GM23338 (cell line): ENCODE results near the gene UNC45A. TPM values are rescaled to one million over a fixed set of nuclear protein-coding genes. Genes with fewer than 3 reads are reported as not detected.

Experiments
- ATAC-seq: fragments of 200-7000 bp; cut with Tn5 transposase; 3 replicates; pipeline ENCODE4 v1.9.1; 2020
- DNase-seq: peaks from one replicate; pipeline ENCODE4 v3.0.0-alpha.2; 2015; ENCODE audit warnings: low spot score
- H2AFZ ChIP-seq: fragments of 200-600 bp; sonication (generic); 2 replicates; pipeline ENCODE4 v1.8.0; 2016; ENCODE audit warnings: antibody characterized with exemption, mild to moderate bottlenecking, moderate library complexity
- H3F3A ChIP-seq: fragments of 200-600 bp; sonication (generic); replicated peaks from 2 replicates; pipeline ENCODE4 v1.8.0; 2017; ENCODE audit warnings: antibody characterized with exemption, mixed run types, low read depth
- H3K27ac ChIP-seq: fragments of 200-600 bp; sonication (generic); 2 replicates; pipeline ENCODE4 v1.6.1; 2016; ENCODE audit warnings: low read depth
- H3K27me3 ChIP-seq: fragments of 200-600 bp; sonication (generic); 2 replicates; pipeline ENCODE4 v1.8.0; 2016; ENCODE audit warnings: mild to moderate bottlenecking, mixed run types, moderate library complexity; ENCODE audit not compliant: insufficient read depth
- H3K36me3 ChIP-seq: fragments of 200-600 bp; sonication (generic); 2 replicates; pipeline ENCODE4 v1.8.0; 2016; ENCODE audit warnings: mild to moderate bottlenecking; ENCODE audit not compliant: insufficient read depth
- H3K4me1 ChIP-seq: fragments of 200-600 bp; sonication (generic); 2 replicates; pipeline ENCODE4 v1.8.0; 2016; ENCODE audit warnings: mild to moderate bottlenecking, moderate library complexity; ENCODE audit not compliant: insufficient read depth
- H3K4me2 ChIP-seq: fragments of 200-600 bp; sonication (generic); 2 replicates; pipeline ENCODE4 v1.7.1; 2017; ENCODE audit warnings: mixed run types
- H3K4me3 ChIP-seq: fragments of 200-600 bp; sonication (generic); 2 replicates; pipeline ENCODE4 v1.6.1; 2016; ENCODE audit warnings: mixed run types
- H3K79me2 ChIP-seq: fragments of 200-600 bp; sonication (generic); replicated peaks from 2 replicates; pipeline ENCODE4 v1.8.0; 2017; ENCODE audit warnings: mild to moderate bottlenecking; ENCODE audit not compliant: insufficient read depth
- H3K9me2 ChIP-seq: fragments of 200-600 bp; sonication (generic); 2 replicates; pipeline ENCODE4 v1.8.0; 2017; ENCODE audit not compliant: insufficient read depth
- H4K20me1 ChIP-seq: fragments of 200-600 bp; sonication (generic); replicated peaks from 2 replicates; pipeline ENCODE4 v1.8.0; 2017; ENCODE audit warnings: mild to moderate bottlenecking; ENCODE audit not compliant: insufficient read depth
- H3K27ac Mint-ChIP-seq: 2 replicates; pipeline ENCODE4 v1.8.0; 2020; ENCODE audit warnings: inconsistent platforms, mild to moderate bottlenecking, moderate library complexity, mixed read lengths
- H3K27me3 Mint-ChIP-seq: 3 replicates; pipeline ENCODE4 v1.8.0; 2022; ENCODE audit warnings: low read depth, mild to moderate bottlenecking, moderate library complexity, mixed read lengths, inconsistent platforms; ENCODE audit not compliant: insufficient read depth, poor library complexity
- H3K36me3 Mint-ChIP-seq: 3 replicates; pipeline ENCODE4 v1.8.0; 2021; ENCODE audit warnings: low read depth, mild to moderate bottlenecking, inconsistent platforms, moderate library complexity, mixed read lengths
- H3K4me1 Mint-ChIP-seq: 3 replicates; pipeline ENCODE4 v1.8.0; 2020; ENCODE audit warnings: mild to moderate bottlenecking, inconsistent platforms, mixed read lengths
- H3K4me3 Mint-ChIP-seq: 3 replicates; pipeline ENCODE4 v1.8.0; 2021; ENCODE audit warnings: moderate library complexity, mild to moderate bottlenecking, inconsistent platforms, mixed read lengths
- H3K9me3 Mint-ChIP-seq: 3 replicates; pipeline ENCODE4 v1.8.0; 2020; ENCODE audit warnings: moderate library complexity, mild to moderate bottlenecking, inconsistent platforms, mixed read lengths
- CREB1 ChIP-seq: fragments of 250-450 bp; sonication (Bioruptor Pico); IDR thresholded peaks from 2 replicates; pipeline ENCODE4 v1.5.0; 2020; ENCODE audit warnings: low read depth, mild to moderate bottlenecking, moderate library complexity
- CTCF ChIP-seq, 2 experiments: fragments of 200-600 bp in 1 of 2; sonication (generic) in 1 of 2; conservative IDR thresholded peaks; 2 replicates each; pipeline versions ENCODE4 v1.5.1 to v1.6.1; 2016 to 2017; ENCODE audit warnings: antibody characterized with exemption in 2 of 2, low read depth in 2 of 2, mild to moderate bottlenecking in 2 of 2, moderate library complexity in 1 of 2
- ETS1 ChIP-seq: IDR thresholded peaks from 2 replicates; pipeline ENCODE4 v1.6.1; 2016; ENCODE audit warnings: antibody characterized with exemption
- EZH2 ChIP-seq: fragments of 200-600 bp; sonication (generic); IDR thresholded peaks from one replicate; pipeline ENCODE4 v1.8.0; 2017; ENCODE audit warnings: antibody characterized with exemption, mild to moderate bottlenecking, low read depth; ENCODE audit not compliant: unreplicated experiment
- EZH2phosphoT487 ChIP-seq: fragments of 200-600 bp; sonication (generic); IDR thresholded peaks from one replicate; pipeline ENCODE4 v1.8.1; 2018; ENCODE audit warnings: antibody characterized with exemption; ENCODE audit not compliant: unreplicated experiment
- NANOG ChIP-seq: IDR thresholded peaks from 2 replicates; pipeline ENCODE4 v1.6.1; 2016; ENCODE audit warnings: antibody characterized with exemption, borderline replicate concordance
- POLR2AphosphoS5 ChIP-seq: IDR thresholded peaks from 2 replicates; pipeline ENCODE4 v1.6.1; 2016; ENCODE audit warnings: antibody characterized with exemption, low read depth
- REST ChIP-seq: IDR thresholded peaks from one replicate; pipeline ENCODE4 v1.6.1; 2018; ENCODE audit warnings: antibody characterized with exemption; ENCODE audit not compliant: unreplicated experiment
- STAT1 ChIP-seq: IDR thresholded peaks from one replicate; pipeline ENCODE4 v1.6.1; 2016; ENCODE audit warnings: antibody characterized with exemption; ENCODE audit not compliant: unreplicated experiment
- ZNF114 ChIP-seq: fragments of 250-450 bp; sonication (Bioruptor Pico); IDR thresholded peaks from 2 replicates; pipeline ENCODE4 v1.5.0; 2020; ENCODE audit warnings: mild to moderate bottlenecking, moderate library complexity
- ZNF331 ChIP-seq: fragments of 250-450 bp; sonication (Bioruptor Pico); IDR thresholded peaks from 2 replicates; pipeline ENCODE4 v1.5.0; 2020; ENCODE audit warnings: low read depth, mild to moderate bottlenecking, moderate library complexity
- polyA plus RNA-seq: library from polyadenylated mRNA; unstranded; fragments of >200 nt; fragmentation: Nextera tagmentation; extraction: Ambion mirVana; gene quantifications from 2 replicates; pipeline ENCODE4 v1.2.1, GENCODE V29; 2016
- total RNA-seq: library from RNA; depleted of rRNA; stranded (reverse); fragments of >200 nt; shearing (Covaris generic); gene quantifications from 2 replicates; pipeline ENCODE4 v1.2.3, GENCODE V29; 2014

Gene UNC45A
- total and polyA plus RNA-seq, 2 experiments from 2014 or later, result 40.2 to 86.8 TPM

- H3K27me3 Mint-ChIP-seq, result peaks cover 9% of the 10 kb centered on the region
- Histone ChIP-seq H3K4me2 (no peak overlapping the region), H2AFZ (no peak overlapping the region), H4K20me1 (no peaks in the 10 kb centered on the region; the same call in 1 of the 2 replicates), H3K36me3 (peaks cover 17% of the 10 kb centered on the region), H3K9me2 (no peaks in the 10 kb centered on the region), H3K4me3 (no peak overlapping the region), H3K27me3 (no peaks in the 10 kb centered on the region), H3F3A (peaks cover 1% of the 10 kb centered on the region; the same call in 1 of the 2 replicates), H3K4me1 (peaks cover 6% of the 10 kb centered on the region; the same call in 1 of the 2 replicates), H3K79me2 (no peaks in the 10 kb centered on the region; the same call in 1 of the 2 replicates), H3K27ac (no peak overlapping the region)
- H3K36me3 Mint-ChIP-seq, result peaks cover 60% of the 10 kb centered on the region
- H3K4me1 Mint-ChIP-seq, result peaks cover 10% of the 10 kb centered on the region
- H3K9me3 Mint-ChIP-seq, result no peaks in the 10 kb centered on the region
- no peak for ATAC-seq
- DNase-seq, result no peak
- TF ChIP-seq POLR2AphosphoS5, result no peak
- no peak for TF ChIP-seq STAT1
- TF ChIP-seq REST, result no peak
- no peak for TF ChIP-seq ZNF114 (CRISPR knock-in tag)
- no peak for TF ChIP-seq CTCF (conservative IDR thresholded peaks at IDR 0.05; ENCODE audit: low read depth in 2 of 2)
- no peak for TF ChIP-seq EZH2phosphoT487
- no peak for TF ChIP-seq ZNF331
- TF ChIP-seq CREB1 (CRISPR knock-in tag), result no peak
- TF ChIP-seq EZH2, result no peak
- TF ChIP-seq ETS1, result no peak
- no peak for TF ChIP-seq NANOG
- no peak overlapping the region for H3K27ac Mint-ChIP-seq
- H3K4me3 Mint-ChIP-seq, result no peak overlapping the region
These were observed 4.7 kb downstream of the UNC45A start for GRCh38 chr15:90939756-90940155.
